IMR-90 (cell line): ENCODE results near the gene HMCN1. TPM values are rescaled to one million over a fixed set of nuclear protein-coding genes. Genes with fewer than 3 reads are reported as not detected.

ENCODE experiments used
- ATAC-seq: fragments of 200-7000 bp; cut with Tn5 transposase; 2 replicates; pipeline ENCODE4 v1.9.1; 2020; ENCODE audit warnings: low read depth, mild to moderate bottlenecking, moderate library complexity
- BruUV-seq: library from RNA; stranded (reverse); fragments of 400-500 nt; replicated peaks from 2 replicates; lab custom pipeline; 2021; lab: Mats Ljungman, UMichigan
- CTCF ChIA-PET: fragments of 300-600 bp; formaldehyde crosslinking; extraction: SDS; loops from one replicate; lab custom pipeline; 2021; ENCODE audit warnings: antibody characterized with exemption; lab: Yijun Ruan, JAX
- POLR2A ChIA-PET: fragments of 300-600 bp; sonication (Branson Sonifier 250); formaldehyde crosslinking; loops from one replicate; lab custom pipeline; 2022; ENCODE audit warnings: antibody characterized with exemption; ENCODE audit not compliant: unreplicated experiment; lab: Charles Lee
- DNase-seq: peaks from one replicate; pipeline ENCODE4 v3.0.0; 2013
- H2AFZ ChIP-seq: replicated peaks from 2 replicates; pipeline ENCODE3; 2013; ENCODE audit warnings: low read length, mild to moderate bottlenecking; ENCODE audit not compliant: poor library complexity
- H2AK5ac ChIP-seq: 2 replicates; pipeline ENCODE4 v1.6.1; 2013; ENCODE audit warnings: low read depth, low read length, inconsistent platforms
- H2AK9ac ChIP-seq: replicated peaks from 2 replicates; pipeline ENCODE3; 2013; ENCODE audit warnings: mild to moderate bottlenecking, low read depth, low read length, moderate library complexity; ENCODE audit not compliant: poor library complexity
- H2BK120ac ChIP-seq: 2 replicates; pipeline ENCODE4 v1.6.1; 2013; ENCODE audit warnings: low read depth, low read length, inconsistent platforms
- H2BK15ac ChIP-seq: 3 replicates; pipeline ENCODE4 v1.6.1; 2013; ENCODE audit warnings: low read depth, low read length, inconsistent platforms
- H2BK20ac ChIP-seq: 2 replicates; pipeline ENCODE4 v1.6.1; 2013; ENCODE audit warnings: low read depth, mild to moderate bottlenecking, inconsistent platforms, low read length, moderate library complexity
- H2BK5ac ChIP-seq: 2 replicates; pipeline ENCODE4 v1.6.1; 2013; ENCODE audit warnings: mild to moderate bottlenecking, low read depth, low read length, inconsistent platforms; ENCODE audit not compliant: poor library complexity, severe bottlenecking
- H3K14ac ChIP-seq: replicated peaks from 2 replicates; pipeline ENCODE4 v1.6.1; 2013; ENCODE audit warnings: low read depth, low read length, inconsistent platforms
- H3K18ac ChIP-seq: 2 replicates; pipeline ENCODE4 v1.6.1; 2013; ENCODE audit warnings: low read depth, low read length, control low read depth
- H3K23ac ChIP-seq: 2 replicates; pipeline ENCODE4 v1.6.1; 2013; ENCODE audit warnings: low read depth, low read length, inconsistent platforms
- H3K27ac ChIP-seq: 2 replicates; pipeline ENCODE4 v1.5.1; 2013; ENCODE audit warnings: mild to moderate bottlenecking, control low read depth, low read length; ENCODE audit not compliant: insufficient read depth
- H3K27me3 ChIP-seq: 2 replicates; pipeline ENCODE4 v1.6.1; 2013; ENCODE audit warnings: low read length; ENCODE audit not compliant: control insufficient read depth, insufficient read depth
- H3K36me3 ChIP-seq: 2 replicates; pipeline ENCODE4 v1.6.1; 2013; ENCODE audit warnings: low read length, mixed read lengths; ENCODE audit not compliant: control insufficient read depth, insufficient read depth
- H3K4ac ChIP-seq: 2 replicates; pipeline ENCODE4 v1.6.1; 2013; ENCODE audit warnings: low read depth, low read length, inconsistent platforms
- H3K4me1 ChIP-seq: 2 replicates; pipeline ENCODE4 v1.6.1; 2013; ENCODE audit warnings: low read length, mixed read lengths; ENCODE audit not compliant: control insufficient read depth, insufficient read depth
- H3K4me2 ChIP-seq: 2 replicates; pipeline ENCODE4 v1.6.1; 2013; ENCODE audit warnings: low read depth, mild to moderate bottlenecking, control low read depth, low read length, moderate library complexity
- H3K4me3 ChIP-seq: 2 replicates; pipeline ENCODE4 v1.5.1; 2013; ENCODE audit warnings: low read depth, mild to moderate bottlenecking, control low read depth, low read length, moderate library complexity; ENCODE audit not compliant: insufficient read depth
- H3K56ac ChIP-seq: 2 replicates; pipeline ENCODE4 v1.6.1; 2013; ENCODE audit warnings: low read length, inconsistent platforms; ENCODE audit not compliant: insufficient read depth; ENCODE audit errors: extremely low read depth
- H3K79me1 ChIP-seq, 2 experiments: 2 replicates each; pipeline ENCODE4 v1.6.1; 2013; ENCODE audit warnings: low read length in 2 of 2, inconsistent platforms in 1 of 2, low read depth in 1 of 2
- H3K9ac ChIP-seq: 2 replicates; pipeline ENCODE4 v1.6.1; 2013; ENCODE audit warnings: low read depth, low read length, control low read depth
- H3K9me1 ChIP-seq: 2 replicates; pipeline ENCODE4 v1.6.1; 2013; ENCODE audit warnings: low read length, inconsistent platforms; ENCODE audit not compliant: insufficient read depth
- H3K9me3 ChIP-seq: 2 replicates; pipeline ENCODE4 v1.6.1; 2013; ENCODE audit warnings: low read length; ENCODE audit not compliant: control insufficient read depth, insufficient read depth
- H4K20me1 ChIP-seq: 2 replicates; pipeline ENCODE4 v1.6.1; 2013; ENCODE audit warnings: low read length, inconsistent platforms; ENCODE audit not compliant: insufficient read depth
- H4K5ac ChIP-seq: 2 replicates; pipeline ENCODE4 v1.6.1; 2013; ENCODE audit warnings: mild to moderate bottlenecking, low read depth, low read length, control low read depth
- H4K8ac ChIP-seq, 2 experiments: 2 replicates each; pipeline ENCODE4 v1.6.1; 2013; ENCODE audit warnings: low read depth in 2 of 2, low read length in 2 of 2, control low read depth in 1 of 2, inconsistent platforms in 1 of 2
- H4K91ac ChIP-seq: 2 replicates; pipeline ENCODE4 v1.6.1; 2013; ENCODE audit warnings: low read depth, low read length, inconsistent platforms; ENCODE audit not compliant: insufficient read depth
- CHD1 ChIP-seq: IDR thresholded peaks from 2 replicates; pipeline ENCODE4 v1.6.1; 2012; ENCODE audit warnings: low read depth, low read length, improper control_type of control experiment
- ELK1 ChIP-seq: fragments of 150-350 bp; IDR thresholded peaks from 2 replicates; pipeline ENCODE4 v1.6.1; 2016; ENCODE audit warnings: low read depth, mild to moderate bottlenecking, low read length, moderate library complexity, borderline replicate concordance
- MAZ ChIP-seq: IDR thresholded peaks from 2 replicates; pipeline ENCODE4 v1.6.1; 2012; ENCODE audit warnings: low read depth, mild to moderate bottlenecking, low read length, improper control_type of control experiment, moderate library complexity, borderline replicate concordance
- MXI1 ChIP-seq: IDR thresholded peaks from 2 replicates; pipeline ENCODE4 v1.6.1; 2012; ENCODE audit warnings: low read depth, mild to moderate bottlenecking, low read length, moderate library complexity, borderline replicate concordance
- RFX5 ChIP-seq: IDR thresholded peaks from 2 replicates; pipeline ENCODE4 v1.8.0; 2012; ENCODE audit warnings: low read depth, mild to moderate bottlenecking, low read length, moderate library complexity
- SMC3 ChIP-seq: fragments of 150-350 bp; IDR thresholded peaks from 2 replicates; pipeline ENCODE4 v1.6.1; 2016; ENCODE audit warnings: low read depth, mild to moderate bottlenecking, antibody characterized with exemption, low read length, moderate library complexity
- dilution Hi-C: fragments of 300-500 bp; cut with HindIII; formaldehyde crosslinking; loops from one replicate; pipeline ENCODE4 v1.14.3; 2018; ENCODE audit warnings: low sequenced_read_pairs; ENCODE audit not compliant: unreplicated experiment
- in situ Hi-C: fragments of 300-500 bp; cut with MboI; formaldehyde crosslinking; loops from 3 replicates; pipeline ENCODE4 v1.14.3; 2019; ENCODE audit warnings: low sequenced_read_pairs, inconsistent platforms, mixed read lengths
- intact Hi-C: fragments of 100-400 bp; cut with micrococcal nuclease; formaldehyde crosslinking; loops from 2 replicates; pipeline ENCODE4 v1.10.0; 2022
- polyA plus RNA-seq, 3 experiments: library from polyadenylated mRNA; depleted of rRNA; stranded (reverse); fragments of >200 nt; gene quantifications; 2 replicates each; pipeline ENCODE4 v1.2.3, GENCODE V29; 2012; ENCODE audit warnings: low replicate concordance in 1 of 3
- total RNA-seq: library from RNA; depleted of rRNA; stranded (reverse); fragments of >200 nt; gene quantifications from 2 replicates; pipeline ENCODE4 v1.2.3, GENCODE V29; 2012

Gene HMCN1
- total and polyA plus RNA-seq, 2 of the 4 experiments (the other 2 are of a cell fraction), result 6.1 to 11.7 TPM

GRCh38 chr1:185840880-185841279 lies 106.7 kb downstream of the HMCN1 start:
- Histone ChIP-seq H2BK15ac (no peak overlapping the region), H3K14ac (no peak overlapping the region), H3K27ac (no peak overlapping the region), H4K91ac (no peak overlapping the region), H2AK5ac (no peak overlapping the region), H3K18ac (no peak overlapping the region), H2AK9ac (no peak overlapping the region), H3K79me1 (no peaks in the 10 kb centered on the region; a peak in 1 of 4 replicates), H3K56ac (no peak overlapping the region), H3K23ac (no peak overlapping the region), H3K4me2 (no peak overlapping the region), H2BK5ac (no peak overlapping the region), H3K4me1 (peaks cover 4% of the 10 kb centered on the region), H3K27me3 (no peaks in the 10 kb centered on the region), H2BK20ac (no peak overlapping the region), H3K36me3 (no peaks in the 10 kb centered on the region), H2BK120ac (no peak overlapping the region), H3K9me3 (no peaks in the 10 kb centered on the region), H2AFZ (no peak overlapping the region), H4K5ac (no peak overlapping the region), H3K9me1 (no peaks in the 10 kb centered on the region), H3K4ac (no peak overlapping the region), H3K4me3 (no peak overlapping the region), H4K8ac (no peak overlapping the region), H3K9ac (no peak overlapping the region), H4K20me1 (no peaks in the 10 kb centered on the region)
- dilution Hi-C loops, result no loop called here
- intact Hi-C loops, result no loop called here
- ChIA-PET CTCF (interaction anchor here (1.0 kb wide), 1 partner anchor 372 kb away, joined by 3 read pairs; no protein-coding TSS in a partner anchor), POLR2A (no interaction called here)
- ATAC-seq (no peak), DNase-seq (no peak)
- TF ChIP-seq RFX5, result no peak
- TF ChIP-seq MXI1, result no peak
- no peak for TF ChIP-seq ELK1
- no peak for TF ChIP-seq MAZ
- TF ChIP-seq CHD1, result no peak
- no peak for TF ChIP-seq SMC3
- in situ Hi-C loops, result no loop called here
- no TSS peak for BruUV-seq
